ENCODE data around the gene ARL8A.
"Not testable (repeated sequence)": the region's sequence is repeated elsewhere in the genome, so short reads cannot be mapped to it uniquely, and the experiment has no call there.

ARL8A gene

GRCh38 chr1:202144402-202145067 lies at the start of gene ARL8A:
ARL8A (minus strand) TSS chr1:202144737; CDS start chr1:202144572, 165 bp downstream.
- peak within 1 kb of the TSS; percentile 60 for H3K4me3 ChIP-seq (ENCODE audit: control insufficient read depth, low read depth, low read length)
- no peak for TF ChIP-seq CTCF (IDR thresholded peaks at IDR 0.05; ENCODE audit: control insufficient read depth, insufficient read depth, low read depth, low read length, missing control alignments)
- no peak for DNase-seq (ENCODE audit: low read depth)

- no peak for TF ChIP-seq CTCF (IDR thresholded peaks at IDR 0.05; ENCODE audit: control insufficient read depth, insufficient read depth, low read depth, low read length, missing control alignments)
- DNase-seq (ENCODE audit: low read depth): no peak
- no peak overlapping the region for H3K4me3 ChIP-seq (ENCODE audit: control insufficient read depth, low read depth, low read length)
These were observed 49.8 kb upstream of the ARL8A start for GRCh38 chr1:202194328-202194648.

GRCh38 chr1:202193614-202194327 lies 49.2 kb upstream of the ARL8A start, which contains the start of gene LGR6:
LGR6 (plus strand) TSS chr1:202193799; CDS start chr1:202193990, 191 bp downstream.
- no peak for DNase-seq (ENCODE audit: low read depth)
- no peak within 1 kb of the TSS for H3K4me3 ChIP-seq (ENCODE audit: control insufficient read depth, low read depth, low read length)
- TF ChIP-seq CTCF (IDR thresholded peaks at IDR 0.05; ENCODE audit: control insufficient read depth, insufficient read depth, low read depth, low read length, missing control alignments): no peak

DNA sequence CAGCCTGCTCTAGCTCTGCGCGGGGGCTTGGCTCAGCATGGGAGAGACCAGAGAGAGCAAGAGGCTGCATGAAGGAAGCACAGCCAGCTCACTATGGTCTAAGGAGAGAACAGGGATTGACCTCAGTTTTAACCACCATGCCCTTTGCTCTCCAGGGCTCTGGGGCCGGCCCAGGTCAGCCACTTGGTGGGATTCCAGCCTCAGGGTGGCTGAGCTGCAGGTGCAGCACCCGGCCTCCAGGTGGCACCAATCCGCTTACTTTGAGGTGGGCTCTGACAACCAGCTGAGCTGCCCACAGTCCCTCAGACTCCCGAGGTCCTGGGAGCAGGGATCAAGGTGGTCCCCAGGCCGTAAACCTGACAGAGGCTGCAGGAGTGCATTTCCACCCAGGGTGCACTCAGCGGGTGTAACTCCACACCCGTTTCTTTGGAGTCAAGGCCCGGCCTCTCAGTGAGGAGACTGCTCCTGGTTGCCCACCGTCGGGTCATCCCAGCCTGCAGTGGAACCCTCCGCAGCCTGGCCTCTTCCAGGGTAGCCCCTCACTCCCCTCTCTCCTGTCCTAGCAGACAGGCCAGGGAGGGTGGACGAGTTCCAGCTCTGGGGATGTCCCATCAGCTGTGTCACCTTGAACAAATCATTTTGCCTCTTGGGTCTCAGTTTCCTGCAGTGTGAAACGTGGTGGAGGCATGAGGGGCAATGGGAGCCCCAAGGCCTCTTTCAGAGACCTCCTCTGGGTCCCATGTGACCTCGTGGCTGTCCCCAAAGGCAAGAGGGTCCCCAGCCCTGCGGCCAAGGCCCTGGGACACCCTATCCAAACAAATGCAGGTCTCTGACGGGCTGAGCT lies 48.5 kb upstream of the ARL8A start:
- DNase-seq (ENCODE audit: low read depth): no peak
- H3K4me3 ChIP-seq (ENCODE audit: control insufficient read depth, low read depth, low read length): no peak overlapping the region
- TF ChIP-seq CTCF (IDR thresholded peaks at IDR 0.05; ENCODE audit: control insufficient read depth, insufficient read depth, low read depth, low read length, missing control alignments): peak; percentile 93

GRCh38 chr1:202191391-202191790 lies 46.9 kb upstream of the ARL8A start:
- H3K4me3 ChIP-seq (ENCODE audit: control insufficient read depth, low read depth, low read length); DNase-seq (ENCODE audit: low read depth): not testable (repeated sequence)

GRCh38 chr1:202189918-202190715 lies 45.6 kb upstream of the ARL8A start:
- peak; percentile 37 for TF ChIP-seq CTCF (IDR thresholded peaks at IDR 0.05; ENCODE audit: control insufficient read depth, insufficient read depth, low read depth, low read length, missing control alignments)
- DNase-seq (ENCODE audit: low read depth): no peak
- H3K4me3 ChIP-seq (ENCODE audit: control insufficient read depth, low read depth, low read length): no peak overlapping the region

Measured in AG09309 (cell line).